CD4-positive, alpha-beta T cell treated with Interleukin-21 for 1 hour (primary cell): Measurements from ENCODE around the gene KIF19.

Source experiments
- DNase-seq: peaks from one replicate; pipeline ENCODE4 v3.0.0-alpha.2; 2020

KIF19 gene

DNA sequence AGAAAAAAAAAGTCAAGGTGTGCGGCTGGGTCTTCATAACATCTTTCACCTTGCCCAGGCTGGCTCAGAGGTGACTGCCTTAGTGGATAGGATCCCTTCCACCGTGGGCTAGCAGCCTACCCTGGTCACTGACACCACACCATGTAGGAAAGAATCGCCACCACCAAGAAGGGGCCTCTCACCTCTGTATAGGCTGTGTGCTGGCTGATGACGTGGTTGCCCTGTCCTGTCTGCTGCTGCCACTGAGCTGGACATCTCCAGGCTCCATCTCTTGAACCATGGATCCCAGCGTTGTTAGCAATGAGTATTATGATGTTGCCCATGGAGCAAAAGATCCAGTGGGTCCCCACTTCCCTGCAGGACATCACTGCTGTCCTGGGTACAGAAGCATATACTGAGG, 41.2 kb downstream of the KIF19 start, which contains the start of gene GPR142:
TSS of gene GPR142 (plus strand) at position 301 of the 400 bp plus-strand sequence. CDS start 2,035 bp downstream, outside the sequence.
- no peak for DNase-seq

DNA sequence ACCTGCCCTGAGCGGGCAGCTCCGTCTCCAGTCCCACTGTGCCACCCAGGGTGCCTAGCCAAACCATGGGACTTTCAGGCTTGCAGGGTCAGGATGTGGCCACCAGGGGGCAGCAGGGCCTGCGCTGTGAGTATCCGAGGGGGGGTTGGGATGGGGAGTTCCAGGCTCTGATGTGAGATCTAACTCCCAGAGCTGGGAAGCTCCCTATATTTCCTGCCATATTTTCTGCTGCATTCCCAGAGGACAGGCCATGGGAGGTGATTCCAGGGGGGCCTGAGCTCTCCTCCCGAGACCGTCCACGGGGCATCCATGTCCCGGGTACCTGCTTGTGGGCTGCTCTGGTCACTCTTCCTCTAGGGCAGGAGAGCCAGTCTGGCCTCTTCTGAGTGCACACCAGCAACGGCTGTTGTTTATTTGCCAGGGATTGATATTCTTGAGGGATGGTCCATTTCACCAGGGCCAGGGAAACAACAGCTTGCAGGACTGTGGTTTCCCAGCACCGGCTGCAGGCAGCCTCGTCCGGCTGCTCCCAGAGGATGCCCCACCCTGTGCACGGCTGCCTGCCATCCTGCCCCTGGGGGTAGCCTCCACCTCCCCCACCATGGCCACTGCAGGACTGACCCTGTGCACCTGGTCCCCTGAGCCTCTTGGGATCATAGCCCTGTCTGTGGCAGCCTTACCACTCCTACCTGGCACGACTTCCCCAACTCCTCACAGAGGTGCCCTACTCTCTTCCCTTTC, 42.5 kb downstream of the KIF19 start:
- DNase-seq = peak; percentile 79

DNA sequence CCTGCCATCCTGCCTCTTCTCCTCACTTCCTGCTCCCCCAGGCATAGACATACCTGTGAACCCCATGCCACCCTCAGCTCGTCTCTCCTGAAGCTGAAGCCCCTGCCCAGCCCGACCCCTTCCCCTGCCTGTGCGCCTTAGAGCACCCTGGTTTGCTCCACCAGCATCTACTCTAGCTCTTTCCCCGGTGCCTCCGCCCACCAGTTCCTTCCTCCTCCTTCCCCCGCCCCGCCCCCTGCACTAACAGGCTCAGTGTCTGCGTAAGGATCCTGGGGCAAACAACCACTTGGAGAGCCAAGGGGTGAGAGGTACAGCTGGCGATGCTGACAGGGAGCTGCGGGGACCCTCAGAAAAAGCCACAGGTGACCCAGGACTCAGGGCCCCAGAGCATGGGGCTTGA, 43.2 kb downstream of the KIF19 start:
- DNase-seq = peak; percentile 63

DNA sequence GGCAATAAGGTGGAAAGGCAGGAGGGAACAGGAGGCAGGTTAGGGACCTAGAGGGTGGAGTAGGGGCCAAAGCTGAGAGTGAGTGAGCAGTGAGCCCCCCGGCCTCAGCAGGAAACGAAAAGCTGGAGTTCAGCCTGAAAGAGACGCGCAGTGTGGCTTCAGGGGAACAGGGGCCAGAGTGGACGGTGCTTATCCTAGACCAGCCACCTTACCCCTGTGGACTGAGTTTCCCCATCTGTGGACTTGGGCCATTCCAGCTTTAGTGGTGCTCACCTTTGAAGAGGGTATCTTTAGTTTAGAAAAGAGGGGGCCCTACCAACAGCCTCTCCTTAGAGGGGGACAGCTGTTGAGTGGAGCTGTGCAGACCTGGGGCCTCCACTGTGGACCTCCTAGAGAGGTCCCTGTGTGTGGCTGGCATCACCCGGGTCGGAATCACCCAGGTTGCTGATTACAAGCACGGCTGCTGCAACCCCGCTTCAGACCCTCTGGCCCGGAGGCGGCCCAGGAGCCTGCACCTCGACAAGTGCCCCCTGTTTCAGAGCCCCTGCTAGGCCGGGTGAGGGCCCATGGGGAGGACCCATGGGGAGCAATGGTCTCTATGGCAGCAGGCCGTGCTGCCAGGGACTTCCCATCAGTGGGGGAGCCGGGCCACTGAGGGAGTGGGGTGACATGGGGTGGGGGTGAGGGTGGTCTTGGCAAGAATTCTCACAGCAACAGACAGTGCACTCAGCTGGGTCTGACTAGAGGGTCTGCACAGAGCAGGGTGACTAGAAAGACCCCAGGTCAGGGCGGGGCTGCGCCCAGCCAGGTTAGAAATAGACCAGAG, 43.9 kb downstream of the KIF19 start:
- DNase-seq = no peak

DNA sequence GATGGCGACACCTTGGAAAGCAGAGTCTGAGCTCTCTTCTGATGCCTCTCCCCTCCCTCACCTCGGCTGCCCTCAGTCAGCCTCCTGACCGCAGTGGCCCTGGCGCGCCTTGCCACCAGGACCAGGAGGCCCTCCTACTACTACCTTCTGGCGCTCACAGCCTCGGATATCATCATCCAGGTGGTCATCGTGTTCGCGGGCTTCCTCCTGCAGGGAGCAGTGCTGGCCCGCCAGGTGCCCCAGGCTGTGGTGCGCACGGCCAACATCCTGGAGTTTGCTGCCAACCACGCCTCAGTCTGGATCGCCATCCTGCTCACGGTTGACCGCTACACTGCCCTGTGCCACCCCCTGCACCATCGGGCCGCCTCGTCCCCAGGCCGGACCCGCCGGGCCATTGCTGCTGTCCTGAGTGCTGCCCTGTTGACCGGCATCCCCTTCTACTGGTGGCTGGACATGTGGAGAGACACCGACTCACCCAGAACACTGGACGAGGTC, 45.7 kb downstream of the KIF19 start:
- no peak for DNase-seq

DNA sequence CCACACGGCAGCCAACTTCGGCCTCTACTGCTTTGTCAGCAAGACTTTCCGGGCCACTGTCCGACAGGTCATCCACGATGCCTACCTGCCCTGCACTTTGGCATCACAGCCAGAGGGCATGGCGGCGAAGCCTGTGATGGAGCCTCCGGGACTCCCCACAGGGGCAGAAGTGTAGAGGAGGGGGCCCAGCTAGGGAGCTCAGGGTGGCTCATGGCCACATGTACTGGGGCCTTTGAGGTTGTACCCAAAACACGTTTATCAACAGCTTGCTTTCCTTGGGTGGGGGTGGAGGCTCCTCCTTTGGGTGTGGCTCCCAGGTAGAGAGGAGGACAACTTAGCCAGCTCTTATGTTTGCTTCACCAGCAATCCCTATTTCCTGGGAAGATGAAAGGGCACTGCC, 46.4 kb downstream of the KIF19 start:
- no peak for DNase-seq

DNA sequence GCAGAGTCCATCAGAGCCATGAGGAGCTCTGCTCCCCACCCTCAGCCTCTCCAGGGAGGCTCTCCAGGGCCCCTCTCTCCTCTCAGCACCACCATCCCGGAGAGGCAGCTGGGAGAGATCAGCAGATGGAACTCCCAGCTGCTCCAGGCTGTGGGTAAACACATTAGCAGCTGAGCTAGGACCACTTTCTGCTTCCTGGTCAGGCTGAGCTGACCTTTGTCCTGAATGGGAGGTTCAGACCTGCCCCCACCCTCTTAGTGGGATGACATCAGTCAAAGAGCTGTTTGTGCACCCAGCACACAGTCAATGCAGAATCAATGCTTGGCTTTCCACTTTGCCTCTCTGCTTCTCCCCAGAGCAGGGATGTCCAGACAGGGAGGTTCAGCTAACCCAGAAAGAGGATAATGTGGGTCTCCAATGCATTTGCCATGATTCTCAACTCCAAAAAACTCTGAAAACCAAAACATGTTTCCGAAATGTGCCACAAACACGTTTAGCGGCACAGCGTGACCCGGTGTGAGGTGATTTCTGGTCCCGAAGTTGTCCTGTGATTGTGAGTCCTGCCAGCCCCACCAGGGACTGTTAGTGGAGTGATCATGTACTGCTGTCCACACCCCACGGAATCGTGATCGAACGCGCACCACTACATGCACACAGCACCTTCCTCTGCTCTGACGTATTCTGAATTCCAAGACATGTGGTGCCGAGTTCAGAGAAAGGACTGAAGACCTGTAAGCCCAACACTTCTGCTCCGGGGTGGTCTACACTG, 48.0 kb downstream of the KIF19 start:
- no peak for DNase-seq

DNA sequence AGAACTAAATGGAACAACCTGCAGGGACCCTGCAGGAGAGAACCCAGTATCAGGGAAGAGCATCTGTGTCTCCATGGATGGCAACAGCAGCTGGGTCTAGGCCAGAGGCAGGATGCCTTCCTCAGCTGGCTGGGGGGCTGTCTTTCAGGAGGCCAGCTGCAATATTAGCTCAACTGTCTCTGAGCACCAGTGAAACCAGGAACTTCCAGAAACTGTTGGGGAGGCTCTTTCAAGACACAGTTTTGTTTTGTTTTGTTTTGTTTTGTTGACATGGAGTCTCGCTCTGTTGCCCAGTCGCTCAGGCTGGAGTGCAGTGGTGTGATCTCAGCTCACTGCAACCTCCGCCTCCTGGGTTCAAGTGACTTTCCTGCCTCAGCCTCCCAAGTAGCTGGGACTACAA, 48.8 kb downstream of the KIF19 start:
- no peak for DNase-seq

DNA sequence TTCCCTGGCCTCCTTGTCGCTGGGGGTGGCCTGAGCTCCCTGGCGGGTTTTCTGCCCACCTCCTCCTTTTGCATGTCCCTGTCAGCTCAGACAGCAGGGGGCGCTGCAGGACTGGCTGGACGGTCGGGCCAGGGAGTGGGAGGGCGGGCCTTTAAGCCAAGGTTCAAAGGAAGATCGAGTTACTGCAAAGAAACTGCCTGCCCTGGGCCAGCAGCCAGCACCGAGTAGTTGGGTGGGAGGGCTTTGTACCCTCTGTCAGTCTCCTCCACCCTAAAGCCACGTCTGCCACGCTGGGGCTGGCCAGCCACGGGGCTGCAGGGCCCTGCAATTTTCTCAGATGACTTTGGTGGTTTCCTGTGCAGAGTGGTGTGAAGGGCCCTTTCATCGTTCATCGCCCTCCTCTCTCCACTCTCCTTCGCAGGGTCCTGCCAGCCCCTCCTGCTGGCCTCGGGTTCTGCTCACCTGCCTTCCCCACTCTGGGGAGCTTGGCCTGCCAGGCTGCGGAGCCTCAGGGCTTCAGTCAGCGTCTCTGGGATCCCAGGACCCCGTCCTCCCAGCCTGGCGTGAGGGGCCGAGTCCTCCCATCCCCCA, 53.6 kb downstream of the KIF19 start:
- DNase-seq = peak; percentile 90

DNA sequence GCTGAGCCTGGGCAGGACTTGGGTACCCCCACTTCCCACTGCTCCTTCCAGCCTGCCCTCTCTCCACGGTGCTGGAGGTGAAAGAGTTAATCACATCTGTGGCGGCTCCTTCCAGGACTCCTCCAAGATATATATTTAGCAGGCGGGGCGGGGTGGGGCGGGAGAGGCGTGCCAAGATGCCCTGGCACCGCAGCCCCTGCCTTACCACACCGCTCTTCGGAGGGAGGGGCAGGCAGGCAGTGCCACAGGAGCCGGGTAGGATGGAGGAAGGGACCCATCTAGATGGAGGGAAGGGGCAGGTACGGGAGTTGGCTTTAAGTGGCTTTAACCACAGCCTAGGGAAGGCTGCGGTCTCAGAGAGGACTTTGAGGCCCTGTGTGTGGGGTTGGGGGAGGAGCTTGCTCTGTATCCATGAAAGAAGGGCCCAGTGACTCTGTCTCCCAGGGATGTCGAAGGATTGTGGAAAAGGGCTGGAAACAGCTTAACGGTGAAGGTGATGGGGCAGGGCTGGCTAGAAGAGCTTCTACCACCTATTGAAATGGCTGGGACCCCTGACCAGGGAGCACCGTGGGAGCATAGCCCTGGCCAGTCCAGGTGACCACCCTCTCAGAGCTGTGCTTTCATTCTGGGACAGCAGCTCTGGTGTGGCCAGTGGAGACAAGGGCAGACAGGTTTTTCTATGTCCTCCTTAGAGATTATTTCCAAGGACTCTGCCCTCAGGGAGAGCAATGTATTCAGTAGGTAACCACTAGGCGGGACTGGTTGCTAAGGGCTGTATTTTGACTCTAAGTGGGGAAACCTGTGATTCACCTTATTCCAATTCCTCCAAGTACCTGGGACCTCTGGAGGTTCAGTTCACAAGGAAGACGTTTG, 54.3 kb downstream of the KIF19 start:
- DNase-seq = no peak

DNA sequence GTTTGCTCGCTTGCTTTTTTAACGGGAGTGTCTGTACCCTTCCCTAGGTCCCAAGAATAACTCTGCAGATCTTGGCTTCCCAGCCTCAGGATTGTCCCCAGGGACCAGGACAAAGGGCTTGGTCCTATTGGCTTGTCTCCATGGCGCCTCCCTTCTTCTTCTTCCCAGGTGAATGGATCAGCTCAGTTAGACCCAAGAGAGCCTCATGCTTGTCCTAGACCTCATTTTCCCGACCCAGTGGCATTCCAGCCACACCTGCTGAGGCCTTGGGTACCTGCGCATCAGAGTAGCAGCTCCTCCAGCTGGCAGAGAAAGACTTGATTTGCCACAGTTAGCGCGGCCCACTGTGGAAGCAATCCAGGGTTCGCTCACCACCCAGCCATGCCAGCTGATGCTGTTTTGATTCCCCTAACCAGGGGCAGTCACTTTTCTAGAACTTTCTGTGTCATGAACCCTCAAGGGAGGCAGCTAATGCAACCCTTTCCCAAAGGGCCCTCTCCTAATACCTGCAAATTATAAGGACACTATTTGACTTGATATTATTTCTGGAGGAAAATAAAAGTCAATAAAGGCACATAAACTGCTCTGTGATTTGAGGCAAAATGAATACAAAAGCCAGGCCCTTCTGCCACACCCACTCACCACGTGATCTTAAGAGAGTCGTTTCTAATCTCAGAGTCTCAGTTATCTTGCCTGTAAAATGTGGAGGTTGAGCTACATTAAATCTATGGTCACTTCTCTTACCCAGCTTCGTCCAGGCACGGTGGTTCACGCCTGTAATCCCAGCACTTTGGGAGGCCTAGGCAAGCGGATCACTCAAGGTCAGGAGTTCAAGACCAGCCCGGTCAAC, 55.2 kb downstream of the KIF19 start:
- no peak for DNase-seq

DNA sequence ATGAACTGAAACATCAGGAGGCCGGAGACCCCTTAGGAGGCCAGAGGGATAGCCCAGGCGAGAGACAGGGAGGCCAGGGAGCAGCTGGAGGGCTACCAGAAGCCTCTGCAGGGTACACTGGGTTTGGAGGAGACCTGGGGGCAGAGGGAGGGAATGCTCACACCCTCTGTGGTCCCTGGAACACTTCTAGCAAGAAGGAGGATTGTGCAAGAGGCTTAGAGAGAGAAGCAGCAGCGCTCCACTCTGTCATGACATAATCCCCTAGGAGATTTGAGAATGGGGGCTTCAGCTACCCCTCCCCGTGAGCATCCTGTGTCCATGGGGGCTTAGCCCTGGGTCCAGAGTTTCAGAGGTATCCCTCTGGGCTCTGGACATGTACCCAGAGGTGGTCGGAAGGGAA, 57.1 kb downstream of the KIF19 start:
- no peak for DNase-seq

DNA sequence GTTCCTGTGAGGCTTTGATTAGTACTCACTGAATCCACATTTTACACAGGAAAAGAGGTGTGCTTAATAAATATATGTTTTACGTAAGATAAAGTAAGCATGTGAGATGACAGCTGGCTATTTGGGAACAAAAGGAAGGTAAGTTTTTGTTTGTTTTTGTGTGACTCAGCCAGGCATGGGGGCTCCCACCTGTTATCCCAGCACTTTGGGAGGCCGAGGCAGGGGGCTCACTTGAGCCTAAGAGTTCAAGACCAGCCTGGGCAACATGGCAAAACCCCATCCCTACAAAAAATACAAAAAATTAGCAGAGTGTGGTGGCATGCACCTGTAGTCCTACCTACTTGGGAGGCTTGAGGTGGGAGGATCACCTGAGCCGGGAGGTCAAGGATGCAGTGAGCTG, 59.2 kb downstream of the KIF19 start:
- DNase-seq = no peak

DNA sequence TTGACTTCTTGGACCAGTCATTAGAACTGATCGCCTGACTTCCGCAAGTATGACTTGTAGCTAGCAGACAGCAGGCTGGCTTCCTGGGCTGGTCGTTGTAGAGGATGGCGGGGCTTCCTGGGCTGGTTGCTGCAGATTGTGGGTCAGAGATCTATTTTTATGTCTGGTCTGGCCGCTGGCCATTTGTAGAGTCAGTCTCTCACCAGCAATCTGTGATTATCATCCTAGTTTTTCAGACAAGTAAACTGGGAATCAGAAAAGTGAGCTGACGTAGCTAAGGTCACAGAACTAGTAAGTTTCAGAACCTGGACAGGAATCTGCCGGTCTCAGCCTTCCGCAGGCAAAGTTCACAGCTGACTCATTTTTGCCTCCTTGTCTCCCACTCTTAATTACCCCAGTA, 60.4 kb downstream of the KIF19 start:
- DNase-seq = no peak

DNA sequence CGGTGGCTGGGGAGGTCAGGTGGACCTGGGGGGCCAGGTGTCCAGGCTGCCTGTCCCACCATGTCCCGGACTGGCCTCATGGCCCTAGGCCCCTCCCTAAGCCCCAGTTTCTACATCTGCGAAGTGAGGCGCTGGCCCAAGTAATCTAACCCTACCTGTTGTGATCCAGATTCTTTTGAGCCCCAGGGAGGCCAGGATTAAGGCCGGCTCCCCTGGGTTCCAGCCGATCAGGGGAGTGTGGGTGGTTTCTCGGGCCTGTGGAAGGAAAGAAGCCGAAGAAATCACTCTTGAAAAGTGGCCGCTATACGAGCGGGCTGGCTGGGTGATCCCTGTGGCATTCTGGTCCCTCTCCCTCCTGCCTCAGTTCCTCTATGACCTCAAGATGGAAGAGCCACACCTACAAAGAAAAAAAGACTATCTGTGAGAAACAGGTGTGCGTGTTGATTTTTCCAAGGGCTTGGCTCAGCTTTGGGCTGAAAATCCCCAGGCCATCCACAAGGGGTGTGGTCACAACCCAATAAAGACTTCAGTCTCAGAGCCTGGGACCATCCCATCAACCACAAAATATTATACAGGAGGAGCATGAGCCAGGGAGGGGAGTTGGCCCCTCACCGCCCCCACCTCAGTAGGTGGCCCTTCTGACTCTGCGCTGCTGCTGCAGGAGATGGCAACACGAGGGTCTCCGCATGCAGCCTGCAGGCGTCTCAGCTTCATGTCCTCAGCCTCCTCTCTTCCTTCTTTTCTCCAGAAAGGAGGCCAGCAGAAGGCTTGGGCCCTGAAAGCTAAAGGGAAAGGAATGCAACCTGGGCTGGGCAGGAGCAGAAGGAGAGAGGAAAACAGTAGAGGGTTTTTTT, 61.6 kb downstream of the KIF19 start:
- DNase-seq = no peak

DNA sequence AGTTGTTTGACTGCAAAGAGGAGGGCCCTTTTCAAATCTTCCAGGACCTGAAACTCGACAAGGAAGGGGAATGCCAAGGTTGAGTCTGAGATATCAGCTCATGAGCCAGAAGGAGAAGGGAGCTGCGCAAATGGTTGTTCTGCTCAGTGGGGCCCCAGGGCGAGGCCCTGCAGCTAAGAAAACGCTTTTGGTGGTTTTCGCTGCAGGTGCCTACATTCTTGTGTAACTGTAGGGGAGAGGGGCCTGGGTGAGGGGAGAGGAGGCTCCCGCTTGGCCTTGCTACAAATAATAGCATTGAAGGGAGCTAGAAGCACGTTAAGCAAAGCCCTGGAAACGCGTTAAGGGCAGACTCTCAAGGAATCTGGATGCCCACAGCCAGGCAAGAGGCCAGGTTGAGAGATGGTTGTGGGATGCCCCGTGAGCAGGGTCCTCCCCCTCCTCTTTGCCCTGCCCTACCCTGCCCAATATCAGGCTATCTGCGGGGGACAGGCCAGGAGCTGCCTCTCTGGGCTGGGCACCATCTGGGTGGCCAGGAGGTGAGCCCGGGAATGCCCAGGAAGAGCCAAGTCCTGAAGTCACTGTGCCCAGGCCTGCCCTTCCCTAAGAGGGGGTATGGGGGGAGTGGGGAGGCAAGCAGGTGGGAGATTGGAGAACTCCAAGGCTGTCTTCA, 63.2 kb downstream of the KIF19 start:
- DNase-seq = no peak

DNA sequence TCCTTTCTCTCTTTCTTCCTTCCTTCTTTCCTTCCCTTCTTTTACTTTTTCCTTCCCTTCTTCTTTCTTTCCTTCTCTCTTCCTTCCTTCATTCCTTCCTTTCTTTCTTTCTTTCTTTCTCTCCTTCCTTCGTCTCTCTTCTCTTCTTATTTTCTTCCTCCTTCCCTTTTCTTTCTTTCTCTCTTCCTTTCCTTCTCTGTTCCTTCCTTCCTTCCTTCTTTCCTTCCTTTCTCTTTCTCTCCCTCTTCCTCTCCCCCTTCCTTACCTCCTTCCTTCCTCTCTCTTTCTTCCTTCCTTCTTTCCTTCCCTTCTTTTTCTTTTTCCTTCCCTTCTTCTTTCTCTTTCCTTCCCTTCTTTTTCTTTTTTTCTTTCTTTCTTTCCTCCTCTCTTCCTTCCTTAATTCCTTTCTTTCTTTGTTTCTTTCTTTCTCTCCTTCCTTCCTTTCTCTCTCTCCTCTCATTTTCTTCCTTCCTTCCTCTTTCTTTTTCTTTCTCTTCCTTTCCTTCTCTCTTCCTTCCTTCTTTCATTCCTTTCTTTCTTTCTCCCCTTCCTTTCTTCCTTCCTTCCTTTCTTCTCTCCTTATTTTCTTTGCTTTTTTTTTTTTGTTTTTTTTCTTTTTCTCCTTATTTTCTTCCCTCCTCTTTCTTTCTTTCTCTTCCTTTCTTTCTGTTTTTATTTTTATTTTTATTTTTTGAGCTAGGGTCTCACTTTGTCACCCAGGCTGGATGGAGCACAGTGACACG, 64.1 kb downstream of the KIF19 start:
- no peak for DNase-seq
